DMS114 treated with DMSO at 0.1 percent for 48 hours (cell line): ENCODE measurements around the gene AQP12A.
"Not testable (repeated sequence)": the region's sequence is repeated elsewhere in the genome, so short reads cannot be mapped to it uniquely, and the experiment has no call there.

ENCODE experiments used
- DNase-seq: peaks from one replicate; lab custom pipeline; 2025; ENCODE audit not compliant: unreplicated experiment; lab: John Stamatoyannopoulos, UW

The AQP12A gene

GRCh38 chr2:240687741-240688552 lies 3.7 kb upstream of the AQP12A start:
- no peak for DNase-seq

- DNase-seq: no peak
These were observed 3.1 kb upstream of the AQP12A start for GRCh38 chr2:240688553-240688919.

GRCh38 chr2:240689975-240690374 lies 1.7 kb upstream of the AQP12A start:
- DNase-seq: no peak

GRCh38 chr2:240690421-240691074 lies 1.1 kb upstream of the AQP12A start:
- DNase-seq: not testable (repeated sequence)

GRCh38 chr2:240691075-240691427 lies 615 bp upstream of the AQP12A start:
- not testable (repeated sequence) for DNase-seq

GRCh38 chr2:240692583-240693561 lies 1.2 kb downstream of the AQP12A start:
- DNase-seq: not testable (repeated sequence)

GRCh38 chr2:240694304-240694703 lies 2.6 kb downstream of the AQP12A start:
- not testable (repeated sequence) for DNase-seq

- DNase-seq: not testable (repeated sequence)
These were observed 3.9 kb downstream of the AQP12A start for GRCh38 chr2:240695593-240695992.

- DNase-seq: not testable (repeated sequence)
These were observed 4.8 kb downstream of the AQP12A start for GRCh38 chr2:240696469-240696868.

GRCh38 chr2:240698852-240699561 lies 7.3 kb downstream of the AQP12A start:
- not testable (repeated sequence) for DNase-seq

GRCh38 chr2:240699835-240700234 lies 8.2 kb downstream of the AQP12A start:
- DNase-seq: not testable (repeated sequence)

- DNase-seq: not testable (repeated sequence)
These were observed 8.9 kb downstream of the AQP12A start for GRCh38 chr2:240700616-240701015.

- DNase-seq: no peak
These were observed 9.5 kb downstream of the AQP12A start for GRCh38 chr2:240701091-240701735.

- DNase-seq: no peak
These were observed 10.3 kb downstream of the AQP12A start for GRCh38 chr2:240701736-240702639.

GRCh38 chr2:240702640-240703011 lies 11.0 kb downstream of the AQP12A start:
- no peak for DNase-seq

GRCh38 chr2:240703417-240704341 lies 12.0 kb downstream of the AQP12A start:
- no peak for DNase-seq

- no peak for DNase-seq
These were observed 13.0 kb downstream of the AQP12A start for GRCh38 chr2:240704651-240705050.

GRCh38 chr2:240705204-240705791 lies 13.6 kb downstream of the AQP12A start:
- no peak for DNase-seq
